Measurements from ENCODE around the gene CISD3.

- TF ChIP-seq CTCF (IDR thresholded peaks at IDR 0.05) (no peak), POLR2A (IDR thresholded peaks at IDR 0.05) (no peak)
These were observed 3.3 kb downstream of the CISD3 start for GRCh38 chr17:38733282-38733981.
